ENCODE data around the gene FAM181A. TPM values are rescaled to one million over a fixed set of nuclear protein-coding genes. Genes with fewer than 3 reads are reported as not detected.

FAM181A gene
- total and polyA plus RNA-seq, 2 of the 4 experiments (the other 2 are of a cell fraction), result not detected

- peaks cover 24% of the 10 kb centered on the region for H3K27me3 ChIP-seq (ENCODE audit: control insufficient read depth, insufficient read depth, low read length)
- 51% methylated on average over 2 of the region's 6 CpGs; no CpG with 5 or more reads in 1 of the 2 experiments for WGBS, 2 experiments (ENCODE audit: extremely low coverage in 2 of 2, insufficient read length in 1 of 2)
- no peak overlapping the region for H2BK20ac ChIP-seq (ENCODE audit: low read depth, low read length)
- no peak overlapping the region for H3K4me2 ChIP-seq (ENCODE audit: low read depth, low read length)
- DNase-seq (no peak), ATAC-seq (ENCODE audit: low read depth) (no peak)
- H2AK9ac ChIP-seq (replicated peaks; ENCODE audit: low read depth, low read length, poor library complexity), result no peak overlapping the region
- no peak overlapping the region for H3K23ac ChIP-seq (ENCODE audit: low read depth, low read length)
- no peak overlapping the region for H2BK120ac ChIP-seq (ENCODE audit: low read depth, low read length)
- H2AFZ ChIP-seq (replicated peaks; ENCODE audit: low read length, poor library complexity), result no peak overlapping the region
- H3K79me1 ChIP-seq (ENCODE audit: low read depth in 1 of 2, low read length in 2 of 2), result no peaks in the 10 kb centered on the region
- dilution Hi-C loops (cut with HindIII; ENCODE audit: low sequenced_read_pairs, unreplicated experiment) (no loop called here), in situ Hi-C loops (cut with MboI; ENCODE audit: low sequenced_read_pairs) (no loop called here), intact Hi-C loops (cut with micrococcal nuclease) (no loop called here)
- H3K9me3 ChIP-seq (ENCODE audit: control insufficient read depth, insufficient read depth, low read length), result no peaks in the 10 kb centered on the region
- no peaks in the 10 kb centered on the region for H3K36me3 ChIP-seq (ENCODE audit: control insufficient read depth, insufficient read depth, low read length)
- H3K4me3 ChIP-seq (ENCODE audit: insufficient read depth, low read depth, low read length), result no peak overlapping the region
- no peak for TF ChIP-seq FOS (IDR thresholded peaks at IDR 0.05; ENCODE audit: low read depth, low read length)
- H4K20me1 ChIP-seq (ENCODE audit: insufficient read depth, low read length), result no peaks in the 10 kb centered on the region
- no peak overlapping the region for H4K5ac ChIP-seq (ENCODE audit: low read depth, low read length)
- H3K27ac ChIP-seq (ENCODE audit: insufficient read depth, low read length), result no peak overlapping the region
- BruUV-seq (replicated peaks), result no TSS peak
- H2BK5ac ChIP-seq (ENCODE audit: low read depth, low read length, poor library complexity, severe bottlenecking), result no peak overlapping the region
- H3K9ac ChIP-seq (ENCODE audit: low read depth, low read length), result no peak overlapping the region
- no peak overlapping the region for H3K4ac ChIP-seq (ENCODE audit: low read depth, low read length)
- H4K91ac ChIP-seq (ENCODE audit: insufficient read depth, low read depth, low read length), result no peak overlapping the region
- no peak overlapping the region for H2BK15ac ChIP-seq (ENCODE audit: low read depth, low read length)
- H3K18ac ChIP-seq (ENCODE audit: low read depth, low read length), result no peak overlapping the region
- H4K8ac ChIP-seq (ENCODE audit: low read depth in 2 of 2, low read length in 2 of 2), result no peak overlapping the region
- H3K56ac ChIP-seq (ENCODE audit: extremely low read depth, insufficient read depth, low read length), result no peak overlapping the region
- POLR2A ChIA-PET (ENCODE audit: unreplicated experiment), result no interaction called here
- no peaks in the 10 kb centered on the region for H3K4me1 ChIP-seq (ENCODE audit: control insufficient read depth, insufficient read depth, low read length)
- H2AK5ac ChIP-seq (ENCODE audit: low read depth, low read length), result no peak overlapping the region
- CTCF ChIA-PET, result no interaction called here
- no peaks in the 10 kb centered on the region for H3K9me1 ChIP-seq (ENCODE audit: insufficient read depth, low read length)
- H3K14ac ChIP-seq (replicated peaks; ENCODE audit: low read depth, low read length), result no peak overlapping the region
Measured at GRCh38 chr14:93927800-93928145, 629 bp downstream of the FAM181A start.
